GM19240 (cell line): ENCODE measurements around the gene DRC7.

Experiments used
- DNase-seq: peaks from one replicate; pipeline ENCODE4 v3.0.0; 2011; ENCODE audit warnings: low spot score; ENCODE audit not compliant: insufficient read length

DRC7 gene

GRCh38 chr16:57781349-57781740 is 86.7 kb downstream of the DRC7 start:
- DNase-seq = no peak
